ACC112 (cell line): ENCODE measurements around the gene FST.

Source experiments
- H2AFZ ChIP-seq: fragments of 200-600 bp; sonication (generic); one replicate; pipeline ENCODE4 v1.6.0; 2017; ENCODE audit warnings: antibody characterized with exemption, low read length; ENCODE audit not compliant: unreplicated experiment
- H3K27ac ChIP-seq: fragments of 200-600 bp; sonication (generic); 2 replicates; pipeline ENCODE4 v1.5.1; 2014; ENCODE audit warnings: low read depth, mild to moderate bottlenecking, antibody characterized with exemption, low read length, moderate library complexity
- H3K27me3 ChIP-seq: fragments of 200-600 bp; sonication (generic); 2 replicates; pipeline ENCODE4 v1.6.1; 2014; ENCODE audit warnings: mild to moderate bottlenecking, antibody characterized with exemption, low read length, moderate library complexity, mixed read lengths; ENCODE audit not compliant: insufficient read depth
- H3K36me3 ChIP-seq: fragments of 200-600 bp; sonication (generic); 2 replicates; pipeline ENCODE4 v1.6.1; 2016; ENCODE audit warnings: mild to moderate bottlenecking, antibody characterized with exemption, low read length, moderate library complexity, mixed read lengths; ENCODE audit not compliant: insufficient read depth
- H3K4me1 ChIP-seq: fragments of 200-600 bp; sonication (generic); one replicate; pipeline ENCODE4 v1.6.1; 2016; ENCODE audit warnings: low read length, mixed read lengths; ENCODE audit not compliant: insufficient read depth, unreplicated experiment, control insufficient read depth
- H3K4me3 ChIP-seq: fragments of 200-600 bp; sonication (generic); 2 replicates; pipeline ENCODE4 v1.5.1; 2014; ENCODE audit warnings: mild to moderate bottlenecking, low read depth, low read length
- H3K79me2 ChIP-seq: fragments of 200-600 bp; sonication (generic); one replicate; pipeline ENCODE4 v1.6.0; 2016; ENCODE audit warnings: low read length; ENCODE audit not compliant: control insufficient read depth, unreplicated experiment, insufficient read depth

FST gene

DNA sequence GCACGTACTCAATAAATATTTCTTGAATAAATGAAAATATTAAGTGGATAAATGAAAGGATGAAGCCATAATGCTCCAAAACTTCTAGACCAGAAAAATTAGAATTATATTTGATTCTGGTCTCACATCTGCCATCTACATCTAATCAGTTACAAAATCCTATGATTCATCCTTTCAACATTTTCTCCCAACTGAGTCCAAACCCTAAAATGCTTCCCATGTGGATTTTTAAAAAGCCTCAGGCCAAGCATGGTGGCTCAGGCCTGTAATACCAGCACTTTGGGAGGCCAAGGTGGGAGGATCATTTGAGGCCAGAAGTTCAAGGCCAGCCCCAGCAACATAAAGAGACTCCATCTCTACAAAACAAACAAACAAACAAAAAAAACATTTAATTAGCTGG lies 31.6 kb upstream of the FST start:
- H3K4me1 ChIP-seq: no peaks in the 10 kb centered on the region
- H3K27ac ChIP-seq: no peak overlapping the region
- no peaks in the 10 kb centered on the region for H3K36me3 ChIP-seq
- no peak overlapping the region for H3K4me3 ChIP-seq
- H3K27me3 ChIP-seq: no peaks in the 10 kb centered on the region
- H3K79me2 ChIP-seq: no peaks in the 10 kb centered on the region
- H2AFZ ChIP-seq: no peak overlapping the region

DNA sequence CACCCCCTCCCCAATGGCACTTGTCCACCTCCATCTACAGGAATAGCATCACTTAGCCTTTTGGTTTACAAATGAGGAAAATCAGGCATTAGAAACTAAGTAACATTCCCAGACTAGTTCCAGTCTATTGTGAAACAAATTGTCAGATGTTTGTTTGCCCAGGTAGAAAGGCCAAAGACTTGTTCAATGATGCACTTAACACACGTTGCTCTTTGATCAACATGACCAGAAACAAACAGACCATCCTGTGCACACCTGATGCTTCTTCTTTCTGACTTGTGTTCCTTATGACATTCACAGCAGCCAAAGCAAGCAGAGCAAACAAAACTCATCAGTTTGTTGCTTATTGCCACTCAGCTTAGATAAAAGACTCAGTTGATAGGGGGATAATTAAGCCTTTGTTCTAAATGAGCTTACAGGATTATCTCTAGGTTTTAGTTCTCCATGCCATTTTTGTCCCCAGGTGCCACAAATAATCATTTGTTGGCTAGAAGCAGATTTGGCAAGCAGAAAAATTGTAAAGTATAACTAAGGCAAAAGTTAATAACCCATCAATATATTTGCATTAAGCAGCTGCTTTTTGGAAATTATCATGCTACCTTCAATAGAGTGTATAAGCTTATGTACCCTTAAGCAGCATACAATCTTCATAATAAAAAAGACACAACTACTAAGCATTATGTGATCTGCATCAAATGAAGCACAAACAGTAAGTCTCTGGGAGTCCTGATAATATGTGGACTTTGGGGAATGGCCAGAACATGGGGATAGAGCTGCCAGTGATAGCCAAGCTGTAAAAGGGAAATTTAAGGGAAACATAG lies 26.3 kb upstream of the FST start:
- H2AFZ ChIP-seq: no peak overlapping the region
- H3K4me3 ChIP-seq: no peak overlapping the region
- H3K36me3 ChIP-seq: no peaks in the 10 kb centered on the region
- H3K79me2 ChIP-seq: no peaks in the 10 kb centered on the region
- no peaks in the 10 kb centered on the region for H3K27me3 ChIP-seq
- no peak overlapping the region for H3K27ac ChIP-seq
- no peaks in the 10 kb centered on the region for H3K4me1 ChIP-seq

DNA sequence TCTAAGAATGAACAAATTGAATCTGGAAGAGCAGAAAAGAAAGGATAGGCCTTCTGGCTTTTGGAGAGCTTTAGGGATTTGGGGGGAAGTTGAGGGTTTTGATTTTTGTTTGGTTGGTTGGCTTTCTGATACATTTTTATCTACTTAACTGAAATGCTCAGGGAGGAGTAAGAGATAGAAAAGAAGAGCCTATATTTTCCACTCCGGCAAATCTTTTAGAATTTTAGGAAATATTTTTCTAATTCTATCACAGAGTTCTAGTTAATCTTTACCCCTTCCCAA lies 25.8 kb upstream of the FST start:
- Histone ChIP-seq H2AFZ (no peak overlapping the region), H3K4me3 (no peak overlapping the region), H3K36me3 (no peaks in the 10 kb centered on the region), H3K4me1 (no peaks in the 10 kb centered on the region), H3K79me2 (no peaks in the 10 kb centered on the region), H3K27me3 (no peaks in the 10 kb centered on the region), H3K27ac (no peak overlapping the region)

GRCh38 chr5:53456366-53456765 lies 24.1 kb upstream of the FST start:
- no peaks in the 10 kb centered on the region for H3K79me2 ChIP-seq
- no peak overlapping the region for H3K4me3 ChIP-seq
- no peak overlapping the region for H2AFZ ChIP-seq
- H3K27ac ChIP-seq: no peak overlapping the region
- H3K27me3 ChIP-seq: no peaks in the 10 kb centered on the region
- H3K36me3 ChIP-seq: no peaks in the 10 kb centered on the region
- no peaks in the 10 kb centered on the region for H3K4me1 ChIP-seq

GRCh38 chr5:53463909-53464621 lies 16.4 kb upstream of the FST start:
- H3K4me1 ChIP-seq: no peaks in the 10 kb centered on the region
- H3K27me3 ChIP-seq: no peaks in the 10 kb centered on the region
- no peak overlapping the region for H3K4me3 ChIP-seq
- no peak overlapping the region for H3K27ac ChIP-seq
- H2AFZ ChIP-seq: no peak overlapping the region
- H3K79me2 ChIP-seq: no peaks in the 10 kb centered on the region
- H3K36me3 ChIP-seq: no peaks in the 10 kb centered on the region

GRCh38 chr5:53464722-53465121 lies 15.7 kb upstream of the FST start:
- Histone ChIP-seq H2AFZ (no peak overlapping the region), H3K79me2 (no peaks in the 10 kb centered on the region), H3K4me3 (no peak overlapping the region), H3K27ac (no peak overlapping the region), H3K36me3 (no peaks in the 10 kb centered on the region), H3K27me3 (no peaks in the 10 kb centered on the region), H3K4me1 (peaks cover 1% of the 10 kb centered on the region)

DNA sequence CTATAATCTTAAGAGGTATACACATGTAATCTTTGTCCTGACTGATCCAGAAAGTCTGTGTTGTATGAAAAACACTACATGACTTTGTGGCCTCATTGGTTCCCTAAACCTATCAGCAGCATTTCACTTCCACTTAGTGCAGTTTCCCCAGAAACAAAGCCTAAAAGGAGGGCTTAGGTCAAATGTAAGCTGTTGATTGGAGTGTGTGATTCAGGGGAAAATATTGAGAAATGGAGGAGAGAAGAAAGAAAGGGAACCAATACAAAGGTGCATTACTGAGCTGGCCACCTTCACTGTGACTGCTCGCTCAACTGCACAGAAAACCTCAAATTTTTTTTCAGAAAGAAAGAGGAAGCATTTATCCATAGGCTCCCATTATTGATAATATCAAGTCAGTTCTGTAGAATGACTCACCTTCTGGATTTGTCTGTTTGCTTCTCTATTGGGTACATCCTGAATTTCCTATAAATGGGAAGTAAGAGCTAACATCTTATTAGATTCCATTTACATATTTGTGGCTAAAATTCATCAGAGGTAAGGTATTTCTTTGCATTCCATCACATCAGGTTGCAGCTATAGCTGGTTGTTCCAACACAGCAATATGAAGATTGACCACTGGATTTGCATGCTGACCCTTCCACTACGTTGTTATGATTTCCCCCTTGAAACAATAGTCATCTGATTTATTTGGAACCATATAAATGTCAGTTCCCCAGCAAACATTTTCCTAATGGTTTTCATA lies 10.3 kb upstream of the FST start:
- H3K27ac ChIP-seq: no peak overlapping the region
- H3K4me1 ChIP-seq: peaks cover 12% of the 10 kb centered on the region
- no peak overlapping the region for H2AFZ ChIP-seq

DNA sequence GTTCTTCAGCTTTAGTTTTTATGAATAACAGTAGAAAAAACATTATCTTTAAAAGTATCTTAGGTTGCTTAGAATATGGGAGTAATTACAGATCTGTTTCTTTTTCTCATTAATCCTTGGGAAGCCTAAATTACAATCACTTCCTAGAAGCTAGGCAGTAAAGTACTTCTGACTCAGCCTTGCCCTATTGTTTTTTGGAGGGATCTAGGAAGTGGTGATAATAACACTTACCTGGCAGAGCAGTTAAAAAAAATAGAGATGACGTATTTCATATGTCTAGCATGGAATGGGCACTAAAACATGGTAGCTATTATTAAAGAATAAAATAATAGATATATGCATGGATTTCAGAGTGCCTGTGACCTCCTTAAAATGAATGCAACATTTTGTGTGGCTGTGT lies 8.2 kb upstream of the FST start:
- Histone ChIP-seq H3K36me3 (no peaks in the 10 kb centered on the region), H3K27me3 (no peaks in the 10 kb centered on the region), H2AFZ (no peak overlapping the region), H3K4me3 (no peak overlapping the region), H3K79me2 (no peaks in the 10 kb centered on the region), H3K27ac (no peak overlapping the region), H3K4me1 (peaks cover 12% of the 10 kb centered on the region)

More for the DNA sequence above, 10.3 kb upstream of the FST start:
- H3K4me3 ChIP-seq: no peak overlapping the region
- H3K79me2 ChIP-seq: no peaks in the 10 kb centered on the region
- no peaks in the 10 kb centered on the region for H3K36me3 ChIP-seq
- no peaks in the 10 kb centered on the region for H3K27me3 ChIP-seq

DNA sequence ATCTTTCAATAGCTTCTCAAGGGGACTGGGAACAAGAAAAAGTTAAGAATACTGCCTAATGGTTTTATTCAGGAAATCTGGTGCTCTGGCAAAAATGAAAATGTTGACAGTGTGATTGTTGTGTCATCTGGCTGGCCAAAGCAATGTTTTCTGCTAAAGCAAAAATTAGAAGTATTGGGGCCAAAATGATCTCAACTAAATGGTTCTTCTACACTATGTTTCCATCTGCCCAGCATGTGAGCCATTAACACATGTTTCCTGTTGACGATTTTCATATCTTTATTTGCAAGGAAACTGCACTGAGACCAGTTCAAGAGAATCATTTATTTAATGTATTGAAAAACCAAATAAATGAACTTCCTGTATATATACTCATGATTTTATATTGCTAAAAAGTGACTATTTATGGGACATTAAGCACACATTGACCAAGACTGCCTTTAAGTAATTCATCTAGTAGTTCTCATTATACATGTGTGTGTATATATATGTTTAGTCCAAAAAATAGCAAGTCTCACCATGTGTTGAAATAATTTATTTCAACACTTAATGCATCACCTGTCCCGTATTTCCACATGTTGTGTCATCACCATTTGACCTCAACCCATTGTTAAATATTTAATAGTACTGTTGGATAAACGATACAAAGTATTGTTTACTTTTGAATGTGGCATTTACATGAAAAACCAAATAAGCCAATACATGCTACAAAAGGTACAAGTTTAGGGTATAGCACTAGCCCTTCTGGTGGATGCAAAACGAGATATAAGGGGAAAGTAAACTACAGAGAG lies 7.5 kb upstream of the FST start:
- Histone ChIP-seq H3K79me2 (no peaks in the 10 kb centered on the region), H3K4me1 (peaks cover 12% of the 10 kb centered on the region)

DNA sequence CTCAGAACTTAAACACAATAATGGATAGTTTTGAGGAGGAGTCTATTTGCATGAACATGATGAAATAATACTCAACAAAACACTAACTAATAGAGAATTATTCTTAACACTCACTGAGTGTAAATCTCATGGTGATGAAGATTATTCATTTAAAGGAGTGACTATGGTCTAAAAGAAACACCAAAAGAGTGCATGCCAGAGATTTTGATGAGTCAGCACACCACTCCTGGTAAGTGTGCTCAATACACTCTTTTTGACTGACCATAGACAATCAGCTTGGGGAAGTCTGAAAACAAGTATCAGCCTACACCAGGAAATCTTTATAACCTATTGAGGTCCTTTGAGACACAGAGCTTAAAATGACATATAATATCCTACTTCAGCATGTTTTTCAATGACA lies 6.8 kb upstream of the FST start:
- Histone ChIP-seq H3K4me1 (peaks cover 12% of the 10 kb centered on the region), H3K27ac (no peak overlapping the region), H2AFZ (no peak overlapping the region), H3K79me2 (no peaks in the 10 kb centered on the region), H3K4me3 (no peak overlapping the region), H3K36me3 (no peaks in the 10 kb centered on the region), H3K27me3 (no peaks in the 10 kb centered on the region)

More for the DNA sequence above, 7.5 kb upstream of the FST start:
- no peaks in the 10 kb centered on the region for H3K27me3 ChIP-seq
- no peaks in the 10 kb centered on the region for H3K36me3 ChIP-seq
- H2AFZ ChIP-seq: no peak overlapping the region
- H3K4me3 ChIP-seq: no peak overlapping the region
- no peak overlapping the region for H3K27ac ChIP-seq
